Middle frontal gyrus (tissue), 1 donor: Measurements from ENCODE around the gene APC2.
A peak's percentile ranks its signal among the peaks of the same experiment; 100 is the strongest.
"Not testable (repeated sequence)": the region's sequence is repeated elsewhere in the genome, so short reads cannot be mapped to it uniquely, and the experiment has no call there.

ENCODE experiments used
- DNase-seq: peaks from one replicate; pipeline ENCODE4 v3.0.0-alpha.2; 2015; ENCODE audit warnings: low spot score; ENCODE audit errors: extremely low spot score

Gene APC2

GRCh38 chr19:1509602-1510441, 59.9 kb downstream of the APC2 start:
- no peak for DNase-seq

- no peak for DNase-seq
These were observed 60.5 kb downstream of the APC2 start for GRCh38 chr19:1510442-1510806.

GRCh38 chr19:1510807-1511206, 60.9 kb downstream of the APC2 start:
- no peak for DNase-seq

- no peak for DNase-seq
These were observed 61.7 kb downstream of the APC2 start for GRCh38 chr19:1511318-1512317.

GRCh38 chr19:1512671-1513498, 63.0 kb downstream of the APC2 start, which contains the start of gene ADAMTSL5:
ADAMTSL5 (minus strand) TSS chr19:1513019; CDS start chr19:1510943, 2,076 bp downstream.
- no peak for DNase-seq

GRCh38 chr19:1513499-1514294, 63.8 kb downstream of the APC2 start:
- DNase-seq, result no peak

- DNase-seq, result no peak
These were observed 64.4 kb downstream of the APC2 start for GRCh38 chr19:1514295-1514661.

GRCh38 chr19:1514986-1515721, 65.2 kb downstream of the APC2 start:
- no peak for DNase-seq

GRCh38 chr19:1516395-1516753, 66.5 kb downstream of the APC2 start:
- DNase-seq, result no peak

GRCh38 chr19:1518471-1518870, 68.5 kb downstream of the APC2 start:
- no peak for DNase-seq

- DNase-seq, result not testable (repeated sequence)
These were observed 69.9 kb downstream of the APC2 start for GRCh38 chr19:1519802-1520201.

GRCh38 chr19:1520203-1520780, 70.4 kb downstream of the APC2 start:
- no peak for DNase-seq

GRCh38 chr19:1521636-1522035, 71.7 kb downstream of the APC2 start:
- DNase-seq, result peak; percentile 13

GRCh38 chr19:1522061-1522460, 72.1 kb downstream of the APC2 start:
- no peak for DNase-seq

- no peak for DNase-seq
These were observed 72.9 kb downstream of the APC2 start for GRCh38 chr19:1522838-1523237.
